MM.1S (cell line): ENCODE results near the gene RAB7A.

Experiments used
- EZH2 ChIP-seq: fragments of 300-600 bp; sonication (generic); optimal IDR thresholded peaks from 2 replicates; pipeline ENCODE3; 2017; ENCODE audit warnings: low read depth, mild to moderate bottlenecking, antibody characterized with exemption, low read length, mixed read lengths
- TF ChIP-seq, protein P1 (sequence below): fragments of 300-600 bp; sonication (generic); IDR thresholded peaks from 2 replicates; pipeline ENCODE4 v1.5.1; 2016; ENCODE audit warnings: antibody characterized with exemption, low read length, mixed read lengths

DNA sequence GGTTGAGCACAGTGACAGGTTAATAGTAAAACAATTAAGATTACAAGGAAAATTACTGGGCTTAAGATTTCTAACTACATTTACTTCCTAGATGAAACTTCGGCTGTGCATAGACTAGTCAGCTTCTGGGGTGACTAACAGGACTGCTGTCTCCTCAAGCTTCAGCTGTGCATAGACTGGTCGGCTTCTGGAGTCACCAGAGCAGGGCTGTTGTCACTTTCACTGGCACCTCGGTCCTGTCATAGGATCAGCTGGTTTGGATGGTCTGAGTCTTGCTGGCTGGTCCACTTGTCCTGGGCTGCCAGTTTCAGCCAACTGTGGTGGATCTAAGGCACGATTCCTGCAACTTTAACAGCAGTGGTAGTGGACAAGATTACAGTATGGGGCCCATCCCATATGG is 129.6 kb downstream of the RAB7A start:
- TF ChIP-seq, protein P1, sequence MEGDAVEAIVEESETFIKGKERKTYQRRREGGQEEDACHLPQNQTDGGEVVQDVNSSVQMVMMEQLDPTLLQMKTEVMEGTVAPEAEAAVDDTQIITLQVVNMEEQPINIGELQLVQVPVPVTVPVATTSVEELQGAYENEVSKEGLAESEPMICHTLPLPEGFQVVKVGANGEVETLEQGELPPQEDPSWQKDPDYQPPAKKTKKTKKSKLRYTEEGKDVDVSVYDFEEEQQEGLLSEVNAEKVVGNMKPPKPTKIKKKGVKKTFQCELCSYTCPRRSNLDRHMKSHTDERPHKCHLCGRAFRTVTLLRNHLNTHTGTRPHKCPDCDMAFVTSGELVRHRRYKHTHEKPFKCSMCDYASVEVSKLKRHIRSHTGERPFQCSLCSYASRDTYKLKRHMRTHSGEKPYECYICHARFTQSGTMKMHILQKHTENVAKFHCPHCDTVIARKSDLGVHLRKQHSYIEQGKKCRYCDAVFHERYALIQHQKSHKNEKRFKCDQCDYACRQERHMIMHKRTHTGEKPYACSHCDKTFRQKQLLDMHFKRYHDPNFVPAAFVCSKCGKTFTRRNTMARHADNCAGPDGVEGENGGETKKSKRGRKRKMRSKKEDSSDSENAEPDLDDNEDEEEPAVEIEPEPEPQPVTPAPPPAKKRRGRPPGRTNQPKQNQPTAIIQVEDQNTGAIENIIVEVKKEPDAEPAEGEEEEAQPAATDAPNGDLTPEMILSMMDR: no peak
- no peak for TF ChIP-seq EZH2
